C4-2B (cell line): Measurements from ENCODE around the gene WIF1.

Experiments
- H3K27ac ChIP-seq: fragments of 450-650 bp; 2 replicates; pipeline ENCODE4 v1.5.1; 2017
- CTCF ChIP-seq: fragments of 450-650 bp; conservative IDR thresholded peaks from 2 replicates; pipeline ENCODE4 v1.5.1; 2017; ENCODE audit warnings: mild to moderate bottlenecking
- ZFX ChIP-seq: fragments of 450-650 bp; IDR thresholded peaks from 2 replicates; pipeline ENCODE4 v1.6.1; 2017

The WIF1 gene

GRCh38 chr12:65045269-65045668 lies 75.8 kb downstream of the WIF1 start:
- TF ChIP-seq CTCF, result no peak
- no peak for TF ChIP-seq ZFX
- no peak overlapping the region for H3K27ac ChIP-seq

GRCh38 chr12:65039301-65039700 lies 81.8 kb downstream of the WIF1 start:
- no peak overlapping the region for H3K27ac ChIP-seq
- TF ChIP-seq ZFX (no peak), CTCF (no peak)

- TF ChIP-seq CTCF, result no peak
- TF ChIP-seq ZFX, result no peak
- no peak overlapping the region for H3K27ac ChIP-seq
Measured at GRCh38 chr12:65025136-65025535, 96.0 kb downstream of the WIF1 start.

GRCh38 chr12:65023485-65023884 lies 97.6 kb downstream of the WIF1 start:
- TF ChIP-seq ZFX (no peak), CTCF (no peak)
- no peak overlapping the region for H3K27ac ChIP-seq

- TF ChIP-seq ZFX (no peak), CTCF (no peak)
- H3K27ac ChIP-seq, result no peak overlapping the region
Measured at GRCh38 chr12:65022960-65023359, 98.1 kb downstream of the WIF1 start.

GRCh38 chr12:65022421-65022820 lies 98.7 kb downstream of the WIF1 start:
- TF ChIP-seq CTCF (no peak), ZFX (no peak)

GRCh38 chr12:65019696-65020234 lies 101.3 kb downstream of the WIF1 start:
- TF ChIP-seq ZFX, result no peak
- TF ChIP-seq CTCF, result no peak
- H3K27ac ChIP-seq, result no peak overlapping the region

More at GRCh38 chr12:65022421-65022820, 98.7 kb downstream of the WIF1 start:
- H3K27ac ChIP-seq, result no peak overlapping the region
